HepG2 (cell line): Measurements from ENCODE around the gene VILL. TPM values are rescaled to one million over a fixed set of nuclear protein-coding genes. Genes with fewer than 3 reads are reported as not detected.

Experiments used
- AHDC1 ChIP-seq: sonication (generic); formaldehyde crosslinking; IDR thresholded peaks from 2 replicates; pipeline ENCODE4 v1.5.1; 2020; ENCODE audit warnings: mild to moderate bottlenecking, missing genetic modification reagents, borderline replicate concordance
- AKNA ChIP-seq: sonication (generic); formaldehyde crosslinking; IDR thresholded peaks from 2 replicates; pipeline ENCODE4 v1.4.0; 2020; ENCODE audit warnings: missing genetic modification reagents, borderline replicate concordance
- BCL6 ChIP-seq: IDR thresholded peaks from 2 replicates; pipeline ENCODE4 v1.6.1; 2016; ENCODE audit warnings: missing genetic modification reagents, missing compliant biosample characterization
- CREB3 ChIP-seq: sonication (generic); formaldehyde crosslinking; IDR thresholded peaks from 2 replicates; pipeline ENCODE4 v1.5.0; 2020; ENCODE audit warnings: missing genetic modification reagents
- GTF2F1 ChIP-seq: fragments of 150-350 bp; IDR thresholded peaks from 2 replicates; pipeline ENCODE4 v1.6.1; 2014; ENCODE audit warnings: low read length
- NCOA5 ChIP-seq: sonication (generic); formaldehyde crosslinking; IDR thresholded peaks from 2 replicates; pipeline ENCODE4 v1.4.0; 2020; ENCODE audit warnings: missing genetic modification reagents
- PBX2 ChIP-seq: IDR thresholded peaks from 2 replicates; pipeline ENCODE4 v1.6.1; 2016; ENCODE audit warnings: control low read depth
- PRDM4 ChIP-seq: sonication (generic); formaldehyde crosslinking; IDR thresholded peaks from 2 replicates; pipeline ENCODE4 v1.9.0; 2021; ENCODE audit warnings: missing genetic modification reagents, borderline replicate concordance
- RARG ChIP-seq: sonication (generic); formaldehyde crosslinking; IDR thresholded peaks from 2 replicates; pipeline ENCODE4 v1.4.0; 2020; ENCODE audit warnings: low read depth, mild to moderate bottlenecking, missing genetic modification reagents
- ZNF124 ChIP-seq: sonication (generic); formaldehyde crosslinking; IDR thresholded peaks from 2 replicates; pipeline ENCODE4 v1.4.0; 2020; ENCODE audit warnings: missing genetic modification reagents
- polyA plus RNA-seq, 8 experiments: library from polyadenylated mRNA; depleted of rRNA in 3 of 8; stranded (reverse) in 7 of 8; unstranded in 1 of 8; fragments of >200 nt; fragmentation: Illumina TruSeq in 4 of 8; extraction: Trizol in 4 of 8; gene quantifications; 2 replicates each; pipeline versions ENCODE4 v1.2.1 to v1.2.3, GENCODE V29; 2011 to 2016; ENCODE audit warnings: low read depth in 4 of 8, missing spikeins in 1 of 8, mixed read lengths in 1 of 8; ENCODE audit not compliant: insufficient read depth in 1 of 8
- total RNA-seq, 5 experiments: library from RNA; depleted of rRNA; stranded (reverse); fragments of >200 nt; fragmentation: Illumina TruSeq; extraction: Trizol; gene quantifications; 2 replicates each; pipeline ENCODE4 v1.2.3, GENCODE V29; 2016; ENCODE audit warnings: low read depth in 1 of 5

VILL gene
- total and polyA plus RNA-seq, 2 of the 13 experiments (the other 11 are each of a cell fraction or from before 2014, with no cell fraction given), result 3.2 to 5.3 TPM

- TF ChIP-seq PRDM4 (no peak), CREB3 (no peak), AHDC1 (no peak; the same call in 1 of the 2 replicates), GTF2F1 (no peak), NCOA5 (CRISPR knock-in tag) (no peak), BCL6 (CRISPR knock-in tag) (0 out of 2 replicates have a peak, but pooled peaks have one; percentile 35), PBX2 (no peak), ZNF124 (CRISPR knock-in tag) (no peak), RARG (CRISPR knock-in tag) (no peak), AKNA (CRISPR knock-in tag) (no peak)
These were observed 25.9 kb upstream of the VILL start (continued) for GRCh38 chr3:37964716-37965115.
